H7 (cell line): ENCODE data around the gene FOXB1. TPM values are rescaled to one million over a fixed set of nuclear protein-coding genes. Genes with fewer than 3 reads are reported as not detected.

Experiments
- DNase-seq: peaks from one replicate; pipeline ENCODE4 v3.0.0; 2012
- H3K27me3 ChIP-seq: 2 replicates; pipeline ENCODE4 v1.6.0; 2011; ENCODE audit warnings: mild to moderate bottlenecking, low read length; ENCODE audit not compliant: control insufficient read depth, insufficient read depth
- H3K36me3 ChIP-seq: replicated peaks from 2 replicates; pipeline ENCODE4 v1.5.1; 2011; ENCODE audit warnings: low read length; ENCODE audit not compliant: control insufficient read depth, insufficient read depth
- H3K4me3 ChIP-seq: 2 replicates; pipeline ENCODE4 v1.5.1; 2011; ENCODE audit warnings: low read depth, mild to moderate bottlenecking, control low read depth, low read length, moderate library complexity; ENCODE audit not compliant: insufficient read depth
- total RNA-seq: library from RNA; depleted of rRNA; stranded (reverse); fragments of >200 nt; shearing (Covaris generic); gene quantifications from 2 replicates; pipeline ENCODE4 v1.2.3, GENCODE V29; 2014

Gene FOXB1
- total RNA-seq, 1 experiment from 2014 or later, result 25.0 TPM

- peak; percentile 58 for DNase-seq
Measured at GRCh38 chr15:59994888-59995557, 9.1 kb upstream of the FOXB1 start.

GRCh38 chr15:59995568-59996297, 8.4 kb upstream of the FOXB1 start:
- peaks cover 23% of the 10 kb centered on the region for H3K27me3 ChIP-seq
- no peaks in the 10 kb centered on the region for H3K36me3 ChIP-seq
- H3K4me3 ChIP-seq, result peak overlapping the region; percentile 59
- peak; percentile 54 for DNase-seq

More at GRCh38 chr15:59994888-59995557, 9.1 kb upstream of the FOXB1 start:
- H3K27me3 ChIP-seq, result peaks cover 20% of the 10 kb centered on the region
- peak overlapping the region; percentile 59 for H3K4me3 ChIP-seq
- H3K36me3 ChIP-seq, result no peaks in the 10 kb centered on the region

- Histone ChIP-seq H3K4me3 (peak overlapping the region; percentile 39), H3K27me3 (peaks cover 25% of the 10 kb centered on the region), H3K36me3 (no peaks in the 10 kb centered on the region)
- peak; percentile 50 for DNase-seq
Measured at GRCh38 chr15:59996298-59997041, 7.6 kb upstream of the FOXB1 start.

- Histone ChIP-seq H3K4me3 (peak overlapping the region; percentile 39), H3K27me3 (peaks cover 33% of the 10 kb centered on the region)
- peak; percentile 91 for DNase-seq
Measured at GRCh38 chr15:59997070-59997701, 6.9 kb upstream of the FOXB1 start.

GRCh38 chr15:59998305-59998949, 5.7 kb upstream of the FOXB1 start:
- H3K36me3 ChIP-seq, result no peaks in the 10 kb centered on the region
- no peak for DNase-seq
- no peak overlapping the region for H3K4me3 ChIP-seq
- H3K27me3 ChIP-seq, result peaks cover 41% of the 10 kb centered on the region

More at GRCh38 chr15:59997070-59997701, 6.9 kb upstream of the FOXB1 start:
- no peaks in the 10 kb centered on the region for H3K36me3 ChIP-seq

- Histone ChIP-seq H3K4me3 (peak overlapping the region; percentile 86), H3K36me3 (no peaks in the 10 kb centered on the region), H3K27me3 (peaks cover 42% of the 10 kb centered on the region)
- peak; percentile 78 for DNase-seq
Measured at GRCh38 chr15:59998950-59999611, 5.0 kb upstream of the FOXB1 start.

- DNase-seq, result peak; percentile 51
Measured at GRCh38 chr15:59999612-60000112, 4.4 kb upstream of the FOXB1 start.

GRCh38 chr15:60000113-60000823, 3.8 kb upstream of the FOXB1 start:
- Histone ChIP-seq H3K36me3 (no peaks in the 10 kb centered on the region), H3K4me3 (peak overlapping the region; percentile 86), H3K27me3 (peaks cover 52% of the 10 kb centered on the region)
- DNase-seq, result peak; percentile 70

More at GRCh38 chr15:59999612-60000112, 4.4 kb upstream of the FOXB1 start:
- peaks cover 46% of the 10 kb centered on the region for H3K27me3 ChIP-seq
- H3K36me3 ChIP-seq, result no peaks in the 10 kb centered on the region
- peak overlapping the region; percentile 86 for H3K4me3 ChIP-seq

GRCh38 chr15:60000824-60001609, 3.1 kb upstream of the FOXB1 start:
- peak; percentile 26 for DNase-seq
- H3K27me3 ChIP-seq, result peaks cover 60% of the 10 kb centered on the region

GRCh38 chr15:60001610-60002527, 2.2 kb upstream of the FOXB1 start:
- Histone ChIP-seq H3K36me3 (no peaks in the 10 kb centered on the region), H3K27me3 (peaks cover 60% of the 10 kb centered on the region), H3K4me3 (peak overlapping the region; percentile 86)
- DNase-seq, result no peak

More at GRCh38 chr15:60000824-60001609, 3.1 kb upstream of the FOXB1 start:
- Histone ChIP-seq H3K4me3 (peak overlapping the region; percentile 86), H3K36me3 (no peaks in the 10 kb centered on the region)

- Histone ChIP-seq H3K27me3 (peaks cover 61% of the 10 kb centered on the region), H3K36me3 (no peaks in the 10 kb centered on the region), H3K4me3 (peak overlapping the region; percentile 86)
- DNase-seq, result no peak
Measured at GRCh38 chr15:60002528-60003218, 1.4 kb upstream of the FOXB1 start.
